Activated CD8-positive, alpha-beta memory T cell treated with anti-CD3 and anti-CD28 coated beads, Interleukin-2, amount 50 U/mL, for 24 hours (primary cell): ENCODE results near the gene CERS6.

Experiments used
- DNase-seq: peaks from one replicate; pipeline ENCODE4 v3.0.0-alpha.2; 2020; ENCODE audit errors: extremely low read depth

CERS6 gene

DNA sequence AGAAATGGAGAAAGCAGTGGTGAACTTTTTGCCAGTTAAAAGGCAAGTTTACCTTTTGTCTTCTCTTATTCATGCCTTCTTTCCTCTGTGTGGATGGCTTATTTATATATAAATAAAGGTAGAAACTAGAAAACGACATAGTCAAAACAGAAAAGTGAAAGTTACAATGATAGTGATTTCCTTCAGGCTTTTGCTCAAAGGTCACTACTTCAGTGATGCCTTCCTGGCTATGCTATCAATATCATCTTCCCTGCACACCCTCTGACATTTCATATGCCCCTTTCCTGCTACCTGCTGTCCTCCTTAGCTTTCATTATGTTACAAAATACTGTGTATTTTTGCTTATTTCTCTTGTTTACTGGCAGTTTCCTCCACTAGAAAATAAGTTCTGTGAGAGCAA lies 214.4 kb downstream of the CERS6 start:
- no peak for DNase-seq

DNA sequence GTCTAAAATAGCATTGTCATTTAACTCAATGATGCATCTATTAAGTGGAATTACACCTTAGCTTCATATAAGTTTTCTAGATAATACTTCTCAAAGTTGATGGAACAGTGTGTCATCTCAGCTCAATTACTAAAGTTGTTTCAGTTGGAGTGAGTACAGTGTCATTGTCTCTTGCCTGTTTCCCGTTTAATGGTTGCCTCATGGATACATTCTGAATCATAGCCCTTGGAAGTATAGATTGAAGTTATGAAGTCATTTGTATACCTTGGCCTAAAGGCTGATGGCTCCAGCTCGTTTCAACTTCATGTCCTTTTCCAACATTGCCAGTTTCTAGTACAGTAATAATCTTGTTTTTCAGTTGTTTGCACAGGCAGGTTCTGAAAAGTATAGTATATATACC lies 215.9 kb downstream of the CERS6 start:
- no peak for DNase-seq

DNA sequence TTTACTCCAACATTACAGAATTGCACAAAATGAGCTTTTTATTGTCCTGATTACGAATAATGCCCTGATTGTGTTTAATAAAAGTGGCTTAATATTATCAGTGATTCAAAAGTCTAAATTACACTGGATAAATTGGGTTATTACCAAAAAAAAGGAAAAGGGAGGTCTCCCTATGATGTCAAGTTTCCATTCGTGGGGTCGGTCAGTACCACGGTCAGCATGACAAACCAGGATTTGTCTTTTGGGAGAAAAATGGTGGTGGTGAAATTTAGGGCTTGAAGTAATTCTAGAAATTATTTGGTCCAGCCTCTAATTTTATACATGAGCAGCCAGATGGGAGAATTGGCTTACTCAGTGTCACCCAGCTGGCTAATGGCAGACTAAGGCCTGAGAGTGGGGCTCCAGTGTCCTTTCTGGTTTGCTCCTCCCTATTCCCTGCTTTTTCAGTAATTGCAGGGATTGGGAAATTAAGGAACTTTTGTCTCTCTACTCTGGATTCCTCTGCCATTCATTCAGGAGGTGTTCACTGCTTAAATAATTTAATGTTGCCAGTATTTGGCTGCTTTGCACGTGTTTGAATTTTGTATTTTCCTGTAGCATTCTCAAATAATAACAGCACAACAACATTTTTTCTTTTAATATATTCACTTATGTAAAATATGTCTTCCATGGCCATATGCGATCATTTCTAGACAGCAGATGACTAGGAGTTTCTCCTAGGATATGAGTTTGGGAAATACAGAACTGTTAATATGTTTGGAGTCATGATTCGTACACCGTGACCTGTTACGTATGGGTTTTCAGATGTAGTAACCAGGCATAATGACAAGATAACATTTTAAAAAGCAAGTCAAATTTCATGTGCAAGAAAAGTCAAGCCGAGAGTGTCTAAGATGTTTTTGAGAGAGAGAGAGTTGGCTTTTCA lies 217.5 kb downstream of the CERS6 start:
- DNase-seq: no peak

DNA sequence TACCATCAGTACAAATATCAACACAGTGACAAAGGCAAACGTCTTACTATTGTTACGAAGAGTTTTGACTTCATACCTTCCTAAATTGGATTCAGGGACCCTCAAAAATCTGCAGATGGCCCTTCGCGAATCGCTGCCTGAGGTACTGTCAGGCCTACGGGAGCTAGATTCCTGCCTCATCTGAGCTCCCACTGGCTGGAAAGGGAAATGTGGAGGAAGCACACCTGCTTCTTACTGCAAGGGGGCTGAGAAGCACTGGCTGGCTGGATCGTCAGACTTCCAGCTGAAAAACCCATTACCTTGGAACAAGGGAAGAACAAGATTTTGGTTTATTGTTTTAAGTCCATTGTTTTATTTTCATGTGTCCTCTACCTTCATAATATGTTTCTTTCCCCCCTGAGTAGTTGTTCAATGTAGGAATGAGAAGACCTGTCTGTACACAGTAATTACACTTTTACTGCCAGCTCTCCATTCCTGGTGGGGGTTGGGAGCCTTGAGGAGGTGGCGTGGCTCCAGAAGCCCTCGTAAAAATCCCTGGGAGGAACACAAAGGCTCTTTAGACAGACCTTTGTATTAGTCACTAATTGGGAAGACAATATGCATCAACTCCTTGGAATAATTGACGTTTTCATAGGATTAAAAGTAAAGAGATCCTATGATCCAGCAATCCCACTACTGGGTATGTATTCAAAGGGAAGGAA lies 222.2 kb downstream of the CERS6 start:
- DNase-seq: no peak

DNA sequence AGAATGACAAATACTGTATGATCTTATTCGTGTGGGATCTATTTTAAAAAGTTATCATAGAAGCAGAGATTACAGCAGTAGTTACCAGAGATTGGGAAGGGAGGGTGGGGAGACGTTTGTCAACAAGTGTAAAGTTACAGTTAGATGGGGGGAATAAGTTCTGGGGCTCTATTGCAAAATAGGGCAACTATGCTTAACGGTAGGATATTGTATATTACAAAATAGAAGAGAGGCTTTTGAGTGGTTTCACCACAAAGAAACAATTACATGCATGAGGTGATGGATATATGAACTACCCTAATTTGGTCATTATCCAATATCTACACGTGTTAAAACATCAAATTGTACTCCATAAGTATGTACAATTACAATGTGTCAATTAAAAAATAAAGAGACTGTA lies 223.0 kb downstream of the CERS6 start:
- DNase-seq: no peak

DNA sequence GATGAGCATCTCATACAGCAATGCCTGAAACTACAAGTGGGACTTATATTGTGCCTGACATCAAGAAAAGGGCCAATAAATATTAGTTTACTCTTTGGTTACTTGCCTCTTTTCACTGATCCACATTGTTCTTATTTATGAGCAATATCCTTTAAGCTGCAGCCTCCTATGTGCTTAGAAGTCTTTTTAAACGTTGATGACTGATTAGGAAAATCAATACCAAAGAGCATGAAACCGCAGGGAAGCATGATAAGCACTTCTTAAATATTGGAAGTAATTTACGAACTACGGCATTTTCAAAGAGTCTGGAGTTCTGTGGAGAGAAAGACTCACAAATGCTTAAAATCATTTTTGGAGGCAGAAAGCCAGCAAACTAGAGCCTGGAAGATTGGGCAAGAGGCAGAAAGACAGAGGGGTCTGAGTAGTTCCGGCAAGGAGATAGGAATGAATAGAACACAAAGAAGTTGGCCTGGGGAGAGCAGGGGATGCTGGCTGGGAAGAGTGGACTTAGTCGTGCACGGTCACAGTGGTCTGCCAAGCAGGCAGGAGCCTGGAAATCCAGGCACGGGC lies 223.8 kb downstream of the CERS6 start:
- DNase-seq: no peak

DNA sequence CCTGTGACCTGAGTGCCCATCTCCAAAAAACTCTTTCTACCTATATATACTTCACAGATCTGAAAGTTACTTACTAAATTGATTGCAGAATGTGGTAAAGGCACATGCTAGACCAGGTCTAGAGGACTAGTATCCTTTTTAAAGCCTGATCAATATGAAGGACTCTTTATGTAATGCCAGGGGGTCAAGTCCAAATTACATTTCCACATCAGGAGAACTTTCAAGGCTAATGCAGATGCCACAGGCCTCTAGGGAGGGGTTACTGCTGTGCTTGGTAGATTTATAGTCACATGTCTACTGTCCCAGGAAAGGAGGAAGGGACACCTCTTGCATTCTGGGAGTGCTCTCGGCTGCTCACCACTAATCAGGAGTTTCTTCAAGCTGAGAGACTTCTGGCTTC lies 227.9 kb downstream of the CERS6 start:
- DNase-seq: no peak

DNA sequence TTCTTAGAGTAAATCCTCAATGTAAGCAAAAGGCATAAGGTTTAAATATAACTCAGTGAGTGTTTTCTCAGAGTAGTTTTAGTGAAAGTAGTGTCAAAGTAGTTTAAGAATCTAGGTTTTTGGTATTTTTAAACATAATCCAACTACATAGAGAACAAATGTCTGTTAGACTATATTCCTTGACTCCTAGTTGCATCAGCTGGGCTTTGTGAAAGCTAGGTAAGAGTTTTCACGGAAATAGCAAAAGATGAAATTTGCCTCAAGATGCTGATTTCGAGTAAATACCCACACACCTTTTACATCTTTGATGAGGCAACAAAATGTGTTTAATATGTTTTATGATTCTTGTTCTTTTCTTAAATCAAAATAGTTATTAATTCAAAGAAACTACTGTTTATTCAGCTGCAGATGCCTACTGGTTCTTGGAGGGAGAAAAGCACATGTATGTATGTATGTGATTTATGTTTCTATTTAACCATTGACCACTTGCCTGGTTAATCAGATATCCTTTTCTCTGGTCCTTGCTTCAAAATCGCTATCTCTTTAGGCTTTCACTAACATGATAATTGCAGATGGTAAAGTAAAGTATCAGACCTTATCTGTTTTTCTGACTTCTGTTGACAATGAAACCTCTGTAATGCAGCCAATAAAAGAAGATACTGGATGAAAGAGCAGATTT lies 229.0 kb downstream of the CERS6 start:
- DNase-seq: no peak

DNA sequence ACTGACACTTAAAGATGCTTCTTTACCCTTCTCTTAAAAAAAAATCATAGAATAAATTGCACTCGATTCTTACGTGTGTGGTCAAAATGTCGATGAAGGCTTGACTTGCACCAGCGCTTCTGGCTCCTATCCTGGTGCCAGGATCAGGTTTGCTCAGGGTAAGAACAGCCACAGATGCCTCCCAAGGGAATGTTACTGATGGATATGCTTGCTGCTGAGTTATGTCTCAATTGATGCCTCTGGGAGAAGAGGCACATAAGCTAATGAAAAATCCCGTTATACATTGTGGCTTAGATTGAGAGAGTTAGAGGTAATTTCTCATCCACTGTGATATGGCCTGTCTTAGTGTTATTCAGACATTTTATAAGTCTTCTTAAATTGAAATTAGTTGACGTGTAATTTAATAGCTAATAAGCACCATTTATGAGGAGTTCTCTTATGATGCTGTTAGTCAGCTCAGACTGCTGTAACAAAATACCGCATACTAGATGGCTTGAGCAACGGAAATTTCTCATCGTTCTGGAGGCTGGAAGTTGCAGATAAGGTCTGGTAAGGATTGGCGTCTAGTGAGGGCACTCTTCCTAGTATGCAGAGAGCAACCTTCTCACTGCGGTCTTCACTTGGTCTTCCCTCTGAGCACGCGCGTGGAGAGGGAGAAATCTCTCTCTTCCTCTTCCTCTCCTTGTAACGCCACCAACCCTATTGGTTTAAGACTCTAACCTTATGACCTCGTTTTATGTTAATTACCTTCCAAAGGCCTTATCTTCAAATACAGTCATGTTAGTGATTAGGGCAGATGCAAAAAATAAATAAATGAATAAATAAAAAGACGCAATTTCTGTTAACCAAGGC lies 229.8 kb downstream of the CERS6 start:
- DNase-seq: no peak

DNA sequence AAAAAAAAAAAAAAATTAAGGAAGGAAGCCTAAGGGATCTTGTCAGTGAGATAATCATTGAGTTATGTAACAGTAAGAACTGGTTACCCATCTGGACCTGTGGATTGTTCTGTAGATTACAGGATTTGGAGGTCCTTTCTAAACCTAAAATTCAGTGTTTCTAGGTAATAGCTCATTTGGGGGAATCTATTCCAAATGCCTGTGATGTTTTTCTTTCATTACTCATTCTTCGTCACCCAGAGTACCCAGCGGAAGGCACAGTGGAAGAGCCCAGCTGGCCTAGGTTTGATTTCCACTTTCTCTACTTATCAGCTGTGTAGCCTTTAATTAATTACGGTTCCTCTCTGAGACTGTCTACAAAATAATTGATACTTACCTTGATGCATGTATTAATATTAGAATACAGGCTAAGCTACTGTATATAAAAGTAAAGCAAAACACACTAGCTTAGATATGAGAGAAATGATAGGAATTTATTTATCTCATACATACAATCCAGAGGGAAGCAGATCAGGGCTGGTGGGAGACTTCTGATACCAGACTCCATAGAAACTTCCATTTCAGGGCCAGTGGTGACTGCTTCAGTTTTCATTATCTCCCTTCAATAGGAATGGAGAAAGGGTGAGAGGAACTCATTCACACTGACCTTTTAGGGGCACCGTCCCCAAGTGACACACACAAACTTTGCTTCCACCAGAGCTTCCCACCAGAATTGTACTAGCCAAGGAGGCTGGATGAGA lies 230.6 kb downstream of the CERS6 start:
- no peak for DNase-seq

DNA sequence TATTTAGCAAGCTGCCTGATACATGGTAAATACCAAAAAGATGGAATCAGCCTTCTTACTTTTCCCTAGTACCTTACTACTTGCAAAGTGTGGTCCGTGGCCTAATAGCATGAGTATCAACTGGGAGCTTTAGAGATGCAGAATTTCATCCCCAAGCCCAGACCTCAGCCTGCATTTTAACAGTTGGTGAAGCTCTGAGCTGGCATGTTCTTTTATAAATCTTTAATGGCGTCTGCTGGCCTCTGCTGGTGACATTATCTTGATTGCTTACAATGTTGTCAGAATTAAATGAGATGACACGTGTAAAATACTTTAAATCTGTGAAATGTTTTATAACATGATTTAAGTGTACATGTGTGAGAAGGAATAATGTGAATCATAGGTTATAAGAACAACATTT lies 231.2 kb downstream of the CERS6 start:
- DNase-seq: no peak

DNA sequence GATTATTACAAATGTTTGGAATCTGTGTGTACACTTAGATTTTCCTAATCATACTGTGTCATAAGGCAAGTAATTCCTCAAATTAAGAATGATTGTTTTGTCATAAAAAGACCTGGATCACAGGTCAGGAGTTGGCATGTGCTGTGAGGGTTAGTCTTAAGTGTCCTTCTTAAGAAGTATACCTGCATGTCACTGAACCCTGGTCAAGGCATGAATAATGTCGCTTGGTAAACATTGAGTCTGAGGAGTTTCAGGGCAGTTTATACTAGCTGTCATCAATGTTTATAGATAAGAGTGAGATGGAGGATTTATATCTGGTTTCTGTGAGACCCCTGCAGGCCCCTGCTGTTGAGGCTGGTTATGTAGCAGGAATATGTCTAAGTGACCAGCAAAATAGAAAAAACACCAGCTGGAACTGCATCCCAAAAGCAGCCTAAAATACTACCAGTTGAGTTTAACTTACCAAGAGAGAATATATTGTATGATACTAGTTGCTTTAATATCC lies 234.4 kb downstream of the CERS6 start:
- DNase-seq: no peak

DNA sequence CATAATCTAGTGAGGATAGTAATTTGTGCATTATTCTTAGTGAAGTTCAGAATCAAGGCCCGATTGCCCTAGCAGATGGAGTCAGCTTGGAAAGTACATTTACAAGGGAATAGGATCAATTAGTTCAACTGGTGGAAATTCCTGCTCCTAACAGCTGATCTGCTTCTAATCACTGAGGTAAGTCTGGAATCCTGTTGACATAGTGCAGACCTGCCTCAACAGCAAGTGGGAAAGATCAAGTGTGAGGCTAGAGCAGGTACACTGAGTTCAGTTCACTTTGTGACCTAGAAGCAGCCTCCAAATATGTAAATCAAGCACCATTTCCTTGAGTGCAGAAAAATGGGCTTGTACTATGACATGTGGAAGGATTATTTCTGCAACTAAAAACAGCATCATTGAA lies 235.1 kb downstream of the CERS6 start:
- no peak for DNase-seq

DNA sequence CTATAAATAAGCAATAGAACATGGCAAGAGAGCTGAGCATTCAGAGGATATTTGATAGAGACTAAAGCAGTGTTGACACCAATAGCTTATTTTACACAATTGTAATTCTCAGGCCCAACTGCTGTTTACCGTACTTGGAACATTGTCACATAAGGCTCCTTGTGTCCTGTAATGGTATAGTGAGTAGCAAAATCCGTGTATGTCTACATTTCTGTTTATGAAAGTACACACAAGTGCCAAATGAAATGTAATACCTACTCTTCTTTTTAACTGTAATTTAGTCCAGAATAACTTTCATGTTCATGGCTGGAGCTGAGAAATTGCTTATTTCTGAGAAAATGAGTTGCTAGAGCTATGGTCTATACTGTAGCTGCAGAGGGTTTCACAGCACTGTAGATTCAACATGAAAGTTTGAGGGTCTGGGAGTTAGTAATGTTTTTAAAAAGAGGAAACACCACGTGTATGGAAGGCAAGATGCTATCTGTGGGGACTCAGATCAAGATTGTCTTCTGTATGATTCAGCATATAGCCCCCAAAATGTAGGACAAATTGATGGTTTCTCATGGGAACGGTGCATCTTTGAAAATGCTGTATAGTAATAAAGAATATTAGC lies 236.2 kb downstream of the CERS6 start:
- no peak for DNase-seq

DNA sequence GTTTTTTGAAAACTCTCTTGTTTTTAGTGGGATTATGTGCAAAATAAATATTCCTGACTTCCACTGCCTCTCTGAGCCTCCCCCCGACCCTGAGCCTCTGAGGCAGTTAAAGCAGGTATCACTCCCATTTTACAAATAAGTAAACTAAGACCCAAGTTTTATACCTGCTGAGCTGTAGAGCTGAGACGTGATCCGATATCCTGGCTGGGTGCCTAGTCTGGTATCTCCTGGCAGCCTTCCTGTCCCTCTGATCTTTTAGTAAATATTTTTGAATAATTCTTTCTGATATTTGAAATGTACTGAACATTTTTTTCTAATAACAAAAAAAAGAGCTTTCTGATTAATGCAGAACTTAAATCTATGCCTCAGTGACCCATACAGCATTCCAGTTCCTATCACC lies 238.1 kb downstream of the CERS6 start:
- DNase-seq: no peak

DNA sequence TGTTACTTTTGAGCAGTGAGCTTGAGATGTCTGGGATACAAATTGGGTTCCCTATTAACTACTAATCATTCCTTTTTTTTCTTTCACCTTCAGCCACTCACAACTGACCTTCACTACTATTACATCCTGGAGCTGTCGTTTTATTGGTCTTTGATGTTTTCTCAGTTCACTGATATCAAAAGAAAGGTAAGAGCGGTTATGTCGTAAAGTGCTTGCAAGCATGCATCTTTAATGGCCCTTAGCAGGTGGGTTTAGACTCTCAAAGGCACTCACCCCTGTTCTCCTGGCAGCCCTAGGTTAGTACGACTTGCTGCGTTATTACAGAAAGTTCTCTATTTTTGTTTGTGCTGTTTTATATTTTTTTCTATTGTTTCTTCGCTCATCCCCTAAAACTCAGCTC lies 238.8 kb downstream of the CERS6 start:
- no peak for DNase-seq

DNA sequence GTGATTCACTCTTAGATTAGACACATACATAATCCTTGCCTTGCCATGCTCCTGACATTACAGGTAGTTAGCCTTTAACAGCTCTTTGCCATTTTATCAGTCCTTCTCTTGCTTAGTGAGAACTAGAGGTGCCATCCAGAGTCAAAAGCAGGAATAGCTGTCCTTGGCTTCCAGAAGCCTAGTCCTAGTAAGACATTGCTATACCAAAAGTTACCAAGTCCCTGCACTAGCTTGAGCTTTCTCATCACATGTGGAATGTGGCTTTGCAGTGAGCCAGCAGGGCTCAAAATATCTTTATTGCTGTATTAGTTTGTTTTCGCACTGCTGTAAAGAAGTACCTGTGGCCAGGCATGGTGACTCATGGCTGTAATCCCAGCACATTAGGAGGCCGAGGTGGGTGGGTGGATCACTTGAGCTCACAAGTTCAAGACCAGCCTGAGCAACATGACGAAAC lies 241.6 kb downstream of the CERS6 start:
- no peak for DNase-seq

DNA sequence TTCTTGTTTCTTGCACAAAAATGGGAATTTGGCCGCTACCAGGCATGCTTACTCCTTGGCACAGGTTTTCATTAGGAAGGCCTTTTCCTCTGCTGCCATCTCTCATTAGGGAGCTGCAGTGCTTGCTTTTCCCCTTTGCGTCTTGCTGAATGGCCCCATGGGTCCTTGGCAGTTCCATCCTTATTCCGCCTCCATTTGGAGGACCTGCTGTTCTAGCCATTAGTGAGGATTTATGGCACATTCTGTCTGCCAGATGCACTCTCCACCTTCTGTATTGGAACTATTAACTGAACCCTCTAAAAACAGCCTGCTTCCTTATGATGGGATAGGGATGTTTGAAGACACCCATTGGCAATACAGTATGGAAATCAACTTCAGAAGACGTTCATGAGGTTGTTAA lies 242.9 kb downstream of the CERS6 start:
- no peak for DNase-seq

DNA sequence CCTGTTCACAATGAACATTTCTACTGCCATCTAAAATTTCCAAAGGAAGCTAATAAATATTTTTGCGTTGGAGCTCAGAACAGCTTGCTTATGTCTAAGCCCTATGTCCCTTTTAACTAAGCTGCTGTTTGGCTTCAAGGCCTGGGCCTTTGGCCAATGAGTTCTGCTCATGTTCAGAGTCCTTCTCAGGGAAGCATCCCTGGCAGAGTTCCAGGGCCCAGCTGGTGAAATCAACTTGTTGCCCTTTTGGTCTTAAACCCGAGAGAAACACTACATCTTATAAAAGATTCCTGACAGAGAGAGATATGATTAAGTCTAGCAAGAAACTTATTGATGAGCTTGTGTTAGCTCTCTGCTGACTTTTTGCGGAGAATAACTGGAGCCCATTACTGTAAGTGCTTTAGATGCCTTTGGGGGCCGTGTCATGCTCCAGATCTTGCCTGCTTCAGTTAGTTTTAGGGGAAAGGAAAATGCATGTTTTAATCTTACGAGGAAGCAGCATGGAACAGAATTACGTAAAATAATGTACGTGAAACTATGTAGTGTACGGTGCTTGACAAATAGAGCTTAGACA lies 243.9 kb downstream of the CERS6 start:
- DNase-seq: no peak
